ENCODE results near the gene IGSF23. TPM values are rescaled to one million over a fixed set of nuclear protein-coding genes. Genes with fewer than 3 reads are reported as not detected.

The IGSF23 gene
- total and polyA plus RNA-seq, 2 of the 13 experiments (the other 11 are each of a cell fraction or from before 2014, with no cell fraction given): 2.3 to 8.8 TPM

GRCh38 chr19:44626048-44626624 lies 12.8 kb downstream of the IGSF23 start (continued):
- no peak for TF ChIP-seq ZBTB4 (CRISPR knock-in tag; IDR thresholded peaks at IDR 0.05; ENCODE audit: borderline replicate concordance)
- TF ChIP-seq RNF2 (conservative IDR thresholded peaks at IDR 0.05; ENCODE audit: low read depth): no peak
- no peak for TF ChIP-seq ZMAT3 (CRISPR knock-in tag; conservative IDR thresholded peaks at IDR 0.05)
- no peak for TF ChIP-seq ZNF160 (CRISPR knock-in tag; IDR thresholded peaks at IDR 0.05)
- 0 out of 2 replicates have a peak, but pooled peaks have one; percentile 29 for TF ChIP-seq JUNB (CRISPR knock-in tag; IDR thresholded peaks at IDR 0.05; ENCODE audit: borderline replicate concordance)
- TF ChIP-seq, protein P1, sequence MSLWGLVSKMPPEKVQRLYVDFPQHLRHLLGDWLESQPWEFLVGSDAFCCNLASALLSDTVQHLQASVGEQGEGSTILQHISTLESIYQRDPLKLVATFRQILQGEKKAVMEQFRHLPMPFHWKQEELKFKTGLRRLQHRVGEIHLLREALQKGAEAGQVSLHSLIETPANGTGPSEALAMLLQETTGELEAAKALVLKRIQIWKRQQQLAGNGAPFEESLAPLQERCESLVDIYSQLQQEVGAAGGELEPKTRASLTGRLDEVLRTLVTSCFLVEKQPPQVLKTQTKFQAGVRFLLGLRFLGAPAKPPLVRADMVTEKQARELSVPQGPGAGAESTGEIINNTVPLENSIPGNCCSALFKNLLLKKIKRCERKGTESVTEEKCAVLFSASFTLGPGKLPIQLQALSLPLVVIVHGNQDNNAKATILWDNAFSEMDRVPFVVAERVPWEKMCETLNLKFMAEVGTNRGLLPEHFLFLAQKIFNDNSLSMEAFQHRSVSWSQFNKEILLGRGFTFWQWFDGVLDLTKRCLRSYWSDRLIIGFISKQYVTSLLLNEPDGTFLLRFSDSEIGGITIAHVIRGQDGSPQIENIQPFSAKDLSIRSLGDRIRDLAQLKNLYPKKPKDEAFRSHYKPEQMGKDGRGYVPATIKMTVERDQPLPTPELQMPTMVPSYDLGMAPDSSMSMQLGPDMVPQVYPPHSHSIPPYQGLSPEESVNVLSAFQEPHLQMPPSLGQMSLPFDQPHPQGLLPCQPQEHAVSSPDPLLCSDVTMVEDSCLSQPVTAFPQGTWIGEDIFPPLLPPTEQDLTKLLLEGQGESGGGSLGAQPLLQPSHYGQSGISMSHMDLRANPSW (CRISPR knock-in tag; IDR thresholded peaks at IDR 0.05; ENCODE audit: borderline replicate concordance): no peak
- no peak for TF ChIP-seq MXI1 (IDR thresholded peaks at IDR 0.05; ENCODE audit: borderline replicate concordance, low read depth, low read length)
